T-cell (primary cell): ENCODE data around the gene CTU1. TPM values are rescaled to one million over a fixed set of nuclear protein-coding genes. Genes with fewer than 3 reads are reported as not detected.

ENCODE experiments used
- ATAC-seq, 4 experiments: fragments of 200-7000 bp in 3 of 4; fragments of 150-1000 bp in 1 of 4; cut with Tn5 transposase; replicated peaks in 1 of 4; 1 replicate in 3 of 4; 2 replicates in 1 of 4; pipeline ENCODE4 v1.10.0; 2021; ENCODE audit warnings: moderate library complexity in 3 of 4, mild to moderate bottlenecking in 2 of 4, moderate number of reproducible peaks in 1 of 4
- CTCF ChIA-PET, 2 donors: fragments of 300-600 bp; sonication (Branson Sonifier 250); formaldehyde crosslinking; loops; one replicate each; lab custom pipeline; 2022; ENCODE audit warnings: antibody characterized with exemption in 2 of 2; lab: Charles Lee
- POLR2A ChIA-PET, 2 donors: fragments of 300-600 bp; sonication (Branson Sonifier 250); formaldehyde crosslinking; loops; one replicate each; lab custom pipeline; 2022; ENCODE audit warnings: antibody characterized with exemption in 2 of 2; lab: Charles Lee
- DNase-seq, 35 experiments: peaks; one replicate each; pipeline versions ENCODE4 v3.0.0 to v3.0.0-alpha.2; 2013 to 2023
- H3K27ac ChIP-seq: one replicate; pipeline ENCODE4 v1.5.1; 2013; ENCODE audit warnings: low read length
- H3K27me3 ChIP-seq, 2 experiments: replicated peaks in 1 of 2; 1 replicate in 1 of 2; 2 replicates in 1 of 2; pipeline versions ENCODE4 v1.6.1 to v1.7.0; 2013; ENCODE audit warnings: low read length in 1 of 2, mixed read lengths in 1 of 2; ENCODE audit not compliant: control insufficient read depth in 2 of 2, insufficient read depth in 2 of 2; ENCODE audit errors: extremely low read depth in 1 of 2
- H3K36me3 ChIP-seq, 2 donors: 1 replicate in 1 of 2; 2 replicates in 1 of 2; pipeline versions ENCODE4 v1.6.1 to v1.7.0; 2013; ENCODE audit warnings: low read length in 1 of 2; ENCODE audit not compliant: control insufficient read depth in 2 of 2, insufficient read depth in 1 of 2; ENCODE audit errors: extremely low read depth in 1 of 2
- H3K4me1 ChIP-seq, 2 experiments: 1 replicate in 1 of 2; 2 replicates in 1 of 2; pipeline versions ENCODE4 v1.6.1 to v1.7.0; 2013; ENCODE audit warnings: low read length in 2 of 2, mixed read lengths in 1 of 2; ENCODE audit not compliant: insufficient read depth in 2 of 2, control insufficient read depth in 1 of 2; ENCODE audit errors: extremely low read depth in 1 of 2
- H3K4me3 ChIP-seq, 2 donors: 1 replicate in 1 of 2; 2 replicates in 1 of 2; pipeline versions ENCODE4 v1.5.1 to v1.7.0; 2013; ENCODE audit warnings: mild to moderate bottlenecking in 2 of 2, low read length in 1 of 2, moderate library complexity in 1 of 2; ENCODE audit not compliant: control insufficient read depth in 1 of 2; ENCODE audit errors: extremely low read depth in 1 of 2
- H3K9me3 ChIP-seq: 2 replicates; pipeline ENCODE4 v1.7.0; 2013
- H3K27ac Mint-ChIP-seq, 2 donors: one replicate each; pipeline ENCODE4 v1.8.0; 2020 to 2021; ENCODE audit warnings: mild to moderate bottlenecking in 2 of 2, mixed read lengths in 2 of 2
- H3K27me3 Mint-ChIP-seq, 2 donors: one replicate each; pipeline ENCODE4 v1.8.0; 2021 to 2022; ENCODE audit warnings: mixed read lengths in 2 of 2
- H3K36me3 Mint-ChIP-seq: one replicate; pipeline ENCODE4 v1.8.0; 2021; ENCODE audit warnings: mixed read lengths
- H3K4me1 Mint-ChIP-seq, 3 donors: one replicate each; pipeline ENCODE4 v1.8.0; 2020 to 2022; ENCODE audit warnings: mixed read lengths in 3 of 3, mild to moderate bottlenecking in 1 of 3
- H3K4me3 Mint-ChIP-seq, 3 donors: one replicate each; pipeline ENCODE4 v1.8.0; 2020 to 2022; ENCODE audit warnings: mild to moderate bottlenecking in 3 of 3, mixed read lengths in 3 of 3, moderate library complexity in 3 of 3
- H3K9me3 Mint-ChIP-seq, 3 donors: one replicate each; pipeline ENCODE4 v1.8.0; 2020 to 2022; ENCODE audit warnings: mixed read lengths in 3 of 3
- WGBS: methylation state at CpG from one replicate; pipeline ENCODE4 v1.1.5; 2013; ENCODE audit warnings: missing lambda C conversion rate; ENCODE audit not compliant: insufficient coverage; 5-methylcytosine and 5-hydroxymethylcytosine counted together
- total RNA-seq, 35 experiments: library from RNA in 6 of 35; stranded (reverse) in 6 of 35; fragments of 120-200 nt in 1 of 35; gene quantifications; one replicate each; pipeline versions ENCODE4 v1.2.1 to v1.2.4 and lab custom pipeline; 2013 to 2026

CTU1 gene
- total RNA-seq, 5 donors from 2014 or later (not counting 1 experiment from before 2014, with no cell fraction given), result 3.2 to 18.1 (median 15.9) TPM

DNA sequence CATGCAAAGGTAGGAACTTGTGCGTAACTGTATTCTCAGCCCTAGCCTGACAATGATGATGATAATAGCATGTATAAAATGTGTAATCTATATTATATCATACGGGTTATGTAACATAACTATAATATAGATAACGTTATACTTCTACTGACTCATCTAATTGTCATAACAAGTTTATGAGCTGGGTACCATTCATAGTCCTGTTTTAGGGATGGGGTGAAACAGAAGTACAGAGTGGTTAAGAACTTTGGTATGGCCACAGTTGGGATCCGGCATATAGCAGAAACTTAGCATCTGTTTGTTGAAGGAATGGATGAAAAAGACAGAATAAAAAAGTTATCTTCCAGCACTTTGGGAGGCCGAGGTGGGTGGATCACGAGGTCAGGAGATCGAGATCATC lies 5.2 kb downstream of the CTU1 start:
- CTCF ChIA-PET, result no interaction called here
- peaks cover 46 to 60% (median 55%) of the 10 kb centered on the region in 3 donors for H3K4me1 Mint-ChIP-seq
- DNase-seq (no peak), ATAC-seq (no peak)
- H3K9me3 Mint-ChIP-seq, result no peaks in the 10 kb centered on the region
- Histone ChIP-seq H3K9me3 (no peaks in the 10 kb centered on the region), H3K4me1 (peaks cover 8 to 39% of the 10 kb centered on the region in 2 experiments), H3K27me3 (no peaks in the 10 kb centered on the region), H3K4me3 (no peak overlapping the region), H3K27ac (no peak overlapping the region), H3K36me3 (peaks cover 7 to 40% of the 10 kb centered on the region in 2 donors)
- POLR2A ChIA-PET, result no interaction called here
- no peak overlapping the region for H3K4me3 Mint-ChIP-seq
- WGBS, result 82% methylated on average over 1 of the region's 7 CpGs
- H3K36me3 Mint-ChIP-seq, result peaks cover 38% of the 10 kb centered on the region
- H3K27me3 Mint-ChIP-seq, result no peaks in the 10 kb centered on the region
- H3K27ac Mint-ChIP-seq, result no peak overlapping the region

DNA sequence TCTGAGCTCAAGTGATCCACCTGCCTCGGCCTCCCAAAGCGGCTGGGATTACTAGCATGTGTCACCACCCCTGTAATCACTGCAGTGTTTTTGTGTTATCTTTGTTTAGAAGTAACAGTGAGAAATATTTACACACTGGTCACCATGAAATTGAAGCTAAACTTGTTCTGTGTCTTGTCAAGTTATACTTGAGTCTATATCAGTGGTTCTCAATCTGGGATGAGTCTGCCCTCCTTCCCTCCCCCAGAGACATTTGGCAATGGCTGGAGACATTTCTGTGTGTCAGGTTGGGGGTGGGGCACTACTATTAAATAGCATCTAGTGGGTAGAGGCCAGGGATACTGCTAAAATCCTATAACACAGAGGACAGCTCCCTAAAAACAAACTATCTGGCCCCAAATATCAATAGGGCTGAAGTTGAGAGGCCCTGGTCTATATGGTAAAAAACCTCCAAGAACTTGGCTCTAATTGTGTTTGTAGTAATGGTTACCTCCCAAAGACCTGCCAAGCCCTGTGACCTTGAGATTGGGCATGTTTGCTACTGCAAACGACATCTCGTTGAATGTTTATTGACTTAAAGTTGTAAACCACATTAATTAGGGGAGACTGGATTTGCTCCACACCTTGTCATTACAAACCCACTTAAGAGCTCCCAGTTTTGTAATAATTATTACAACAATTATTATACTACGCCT lies 6.9 kb downstream of the CTU1 start:
- Histone ChIP-seq H3K4me1 (peaks cover 3 to 38% of the 10 kb centered on the region in 2 experiments), H3K9me3 (no peaks in the 10 kb centered on the region), H3K27ac (no peak overlapping the region), H3K4me3 (no peak overlapping the region), H3K27me3 (no peaks in the 10 kb centered on the region), H3K36me3 (peaks cover 7 to 43% of the 10 kb centered on the region in 2 donors)
- H3K27me3 Mint-ChIP-seq, result no peaks in the 10 kb centered on the region
- ATAC-seq (no peak), DNase-seq (no peak)
- ChIA-PET POLR2A (no interaction called here), CTCF (no interaction called here)
- H3K36me3 Mint-ChIP-seq, result peaks cover 43% of the 10 kb centered on the region
- H3K27ac Mint-ChIP-seq, result peak overlapping the region in 1 of 2 donors; percentile 16
- no peak overlapping the region for H3K4me3 Mint-ChIP-seq
- H3K4me1 Mint-ChIP-seq, result peaks cover 40 to 61% (median 56%) of the 10 kb centered on the region in 3 donors
- H3K9me3 Mint-ChIP-seq, result no peaks in the 10 kb centered on the region
- WGBS, result no CpG with 5 or more reads among the region's 5 CpGs

DNA sequence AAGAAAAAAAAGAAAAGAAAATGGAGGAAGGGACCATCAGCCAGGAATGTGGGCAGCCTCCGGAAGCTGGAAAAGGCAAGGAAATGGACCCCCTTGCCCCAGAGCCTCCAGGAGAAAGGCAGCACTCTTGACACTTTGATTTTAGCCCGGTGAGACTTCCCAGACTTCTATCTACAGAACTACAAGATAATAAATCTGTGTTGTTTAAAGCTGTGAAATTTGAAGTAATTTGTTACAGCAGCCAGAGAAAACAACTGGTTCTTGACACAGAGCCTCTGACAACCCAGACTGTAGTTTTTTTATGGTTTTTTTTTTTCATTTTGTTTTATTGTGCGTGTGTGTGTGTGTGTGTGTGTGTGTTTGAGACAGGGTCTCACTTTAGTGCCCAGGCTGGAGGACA lies 7.6 kb downstream of the CTU1 start:
- ChIA-PET POLR2A (no interaction called here), CTCF (no interaction called here)
- peaks cover 33 to 54% (median 50%) of the 10 kb centered on the region in 3 donors for H3K4me1 Mint-ChIP-seq
- no CpG with 5 or more reads among the region's 3 CpGs for WGBS
- ATAC-seq, result no peak
- H3K36me3 Mint-ChIP-seq, result peaks cover 42% of the 10 kb centered on the region
- no peak for DNase-seq
- H3K9me3 Mint-ChIP-seq, result no peaks in the 10 kb centered on the region
- no peaks in the 10 kb centered on the region for H3K27me3 Mint-ChIP-seq
- peak overlapping the region in 1 of 2 donors; percentile 16 for H3K27ac Mint-ChIP-seq
- Histone ChIP-seq H3K27ac (no peak overlapping the region), H3K4me3 (no peak overlapping the region), H3K4me1 (peaks cover 3 to 31% of the 10 kb centered on the region in 2 experiments), H3K36me3 (peaks cover 7 to 43% of the 10 kb centered on the region in 2 donors), H3K27me3 (no peaks in the 10 kb centered on the region), H3K9me3 (no peaks in the 10 kb centered on the region)
- no peak overlapping the region for H3K4me3 Mint-ChIP-seq

DNA sequence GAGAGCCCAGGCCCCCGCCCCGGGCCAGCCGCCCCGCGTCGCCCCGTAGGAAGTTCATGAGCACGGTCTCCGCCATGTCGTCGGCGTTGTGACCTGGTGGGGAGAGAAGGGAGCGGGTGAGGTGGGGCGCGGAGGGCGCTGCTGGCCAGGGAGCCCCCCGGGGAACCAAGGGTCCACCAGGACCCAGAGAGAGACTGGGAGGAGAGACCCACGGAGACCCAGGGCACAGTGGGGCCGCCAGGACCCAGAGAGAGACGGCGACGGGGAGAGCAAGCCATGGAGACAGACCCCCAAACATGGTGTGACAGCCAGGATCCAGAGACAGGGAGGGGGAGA lies 9.2 kb downstream of the CTU1 start:
- no peak overlapping the region for H3K27ac ChIP-seq

DNA sequence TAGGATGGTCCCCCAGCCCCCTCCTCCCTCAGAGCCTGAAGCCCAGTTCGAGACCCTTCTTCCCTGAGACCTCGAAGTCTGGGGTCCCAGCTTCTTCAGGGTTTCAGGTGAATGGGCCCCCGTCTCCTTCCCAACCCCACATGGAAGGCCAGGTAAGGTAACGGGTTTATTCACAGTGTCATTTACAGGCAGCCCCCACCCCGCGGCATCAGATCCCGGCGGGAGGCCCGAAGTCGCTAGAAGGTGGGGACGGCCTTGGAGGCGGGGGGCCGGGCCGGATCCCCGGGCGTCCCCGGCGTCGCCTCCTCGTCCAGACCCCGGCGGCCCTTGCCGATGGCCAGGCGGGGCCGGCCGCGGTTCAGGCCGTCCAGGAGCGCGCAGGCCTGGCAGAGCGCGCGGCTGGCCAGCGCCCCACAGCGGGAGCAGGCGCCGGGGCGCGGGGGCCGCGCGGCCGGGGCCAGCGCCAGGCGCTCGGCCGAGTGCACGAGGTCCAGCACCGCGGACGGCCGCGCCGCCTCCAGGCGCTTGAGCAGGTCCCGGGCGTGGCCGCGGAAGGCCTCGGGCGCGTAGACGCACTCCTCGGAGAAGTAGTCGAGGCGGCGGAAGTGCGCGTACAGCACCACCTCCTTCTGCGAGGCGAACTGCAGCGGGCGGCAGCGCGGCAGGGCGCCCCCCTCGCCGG lies 9.7 kb downstream of the CTU1 start:
- DNase-seq (peak in 31 of 35 experiments; percentile 13 to 68 (median 41)), ATAC-seq (peak; percentile 76 to 92 (median 82))
- Mint-ChIP-seq H3K27ac (peak overlapping the region in 1 of 2 donors; percentile 69), H3K4me1 (peaks cover 35 to 40% (median 39%) of the 10 kb centered on the region in 3 donors), H3K9me3 (no peaks in the 10 kb centered on the region), H3K36me3 (peaks cover 29% of the 10 kb centered on the region), H3K4me3 (peak overlapping the region in 2 of 3 donors; percentile 43 to 52), H3K27me3 (no peaks in the 10 kb centered on the region)
- Histone ChIP-seq H3K9me3 (no peaks in the 10 kb centered on the region), H3K4me3 (no peak overlapping the region), H3K27me3 (no peaks in the 10 kb centered on the region), H3K4me1 (peaks cover 3 to 28% of the 10 kb centered on the region in 2 experiments), H3K27ac (no peak overlapping the region), H3K36me3 (peaks cover 2 to 30% of the 10 kb centered on the region in 2 donors)
- ChIA-PET CTCF (interaction anchor here in 1 of 2 donors (0.6 kb wide), 1 partner anchor 13 kb away, joined by 3 read pairs; no protein-coding TSS in a partner anchor), POLR2A (no interaction called here)
- WGBS, result 90% methylated on average over 78 of the region's 78 CpGs

More for the DNA sequence above, 9.2 kb downstream of the CTU1 start:
- peaks cover 3 to 32% of the 10 kb centered on the region in 2 experiments for H3K4me1 ChIP-seq
- Mint-ChIP-seq H3K4me1 (peaks cover 32 to 42% (median 40%) of the 10 kb centered on the region in 3 donors), H3K27me3 (no peaks in the 10 kb centered on the region), H3K36me3 (peaks cover 32% of the 10 kb centered on the region), H3K9me3 (no peaks in the 10 kb centered on the region), H3K27ac (peak overlapping the region in 1 of 2 donors; percentile 69), H3K4me3 (peak overlapping the region in 2 of 3 donors; percentile 37 to 52)
- no peaks in the 10 kb centered on the region for H3K9me3 ChIP-seq
- ChIA-PET CTCF (no interaction called here), POLR2A (no interaction called here)
- H3K27me3 ChIP-seq, result no peaks in the 10 kb centered on the region
- DNase-seq, result no peak
- H3K36me3 ChIP-seq, result peaks cover 4 to 34% of the 10 kb centered on the region in 2 donors
- H3K4me3 ChIP-seq, result no peak overlapping the region
- ATAC-seq, result no peak
- WGBS, result 85% methylated on average over 14 of the region's 22 CpGs

DNA sequence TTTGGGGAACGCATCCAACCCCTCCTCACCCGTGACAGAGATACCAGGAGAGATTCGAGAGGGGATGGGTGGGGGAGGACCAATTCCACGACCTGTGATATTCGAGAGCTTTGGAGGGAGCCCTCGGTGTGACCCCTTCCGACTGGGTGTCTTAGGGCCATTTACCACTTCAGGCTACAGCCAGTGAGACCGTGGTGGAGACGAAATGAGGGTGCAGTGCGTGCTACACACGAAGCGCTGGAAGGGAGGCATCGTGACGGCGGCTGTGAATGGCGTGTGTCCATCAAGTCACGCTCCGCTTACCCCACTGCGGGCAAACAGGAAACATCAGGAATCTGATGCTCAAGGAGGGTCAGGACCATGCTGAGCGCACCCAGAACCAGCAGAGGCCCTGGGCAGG lies 10.4 kb downstream of the CTU1 start:
- ATAC-seq (no peak), DNase-seq (no peak)
- Mint-ChIP-seq H3K9me3 (no peaks in the 10 kb centered on the region), H3K27me3 (no peaks in the 10 kb centered on the region), H3K36me3 (peaks cover 24% of the 10 kb centered on the region), H3K27ac (no peak overlapping the region), H3K4me1 (peaks cover 32 to 35% (median 33%) of the 10 kb centered on the region in 3 donors), H3K4me3 (peak overlapping the region in 2 of 3 donors; percentile 36 to 43)
- Histone ChIP-seq H3K27ac (no peak overlapping the region), H3K4me3 (no peak overlapping the region), H3K4me1 (peaks cover 3 to 28% of the 10 kb centered on the region in 2 experiments), H3K9me3 (no peaks in the 10 kb centered on the region), H3K36me3 (peaks cover 2 to 26% of the 10 kb centered on the region in 2 donors), H3K27me3 (no peaks in the 10 kb centered on the region)
- CTCF ChIA-PET, result interaction anchor here in 1 of 2 donors (0.6 kb wide), 1 partner anchor 14 kb away, joined by 3 read pairs; no protein-coding TSS in a partner anchor
- 95% methylated on average over 16 of the region's 20 CpGs for WGBS
- POLR2A ChIA-PET, result no interaction called here
